ENCODE data around the gene PEX6. TPM values are rescaled to one million over a fixed set of nuclear protein-coding genes. Genes with fewer than 3 reads are reported as not detected.

The PEX6 gene
- total RNA-seq, 1 donor from 2014 or later, result 35.9 TPM

- Mint-ChIP-seq H3K36me3 (no peaks in the 10 kb centered on the region), H3K27ac (no peak overlapping the region), H3K9me3 (no peaks in the 10 kb centered on the region), H3K27me3 (peaks cover 24% of the 10 kb centered on the region), H3K4me1 (ENCODE audit: unreplicated experiment) (peaks cover 4% of the 10 kb centered on the region), H3K4me3 (no peak overlapping the region)
- DNase-seq (ENCODE audit: extremely low spot score, unreplicated experiment), result no peak
- no peak for TF ChIP-seq CTCF (conservative IDR thresholded peaks at IDR 0.05)
Measured at GRCh38 chr6:42963179-42963854, 15.7 kb downstream of the PEX6 start.

- DNase-seq (ENCODE audit: extremely low spot score, unreplicated experiment), result no peak
- no peaks in the 10 kb centered on the region for H3K9me3 Mint-ChIP-seq
- no peak overlapping the region for H3K27ac Mint-ChIP-seq
- H3K27me3 Mint-ChIP-seq, result peaks cover 24% of the 10 kb centered on the region
- peaks cover 4% of the 10 kb centered on the region for H3K4me1 Mint-ChIP-seq (ENCODE audit: unreplicated experiment)
- H3K4me3 Mint-ChIP-seq, result peak overlapping the region; percentile 16
- TF ChIP-seq CTCF (conservative IDR thresholded peaks at IDR 0.05), result no peak
- H3K36me3 Mint-ChIP-seq, result no peaks in the 10 kb centered on the region
Measured at GRCh38 chr6:42962502-42963178, 16.3 kb downstream of the PEX6 start.

- Mint-ChIP-seq H3K27ac (no peak overlapping the region), H3K4me3 (no peak overlapping the region), H3K9me3 (no peaks in the 10 kb centered on the region), H3K4me1 (ENCODE audit: unreplicated experiment) (peaks cover 4% of the 10 kb centered on the region), H3K36me3 (no peaks in the 10 kb centered on the region), H3K27me3 (peaks cover 24% of the 10 kb centered on the region)
- DNase-seq (ENCODE audit: extremely low spot score, unreplicated experiment), result no peak
- no peak for TF ChIP-seq CTCF (conservative IDR thresholded peaks at IDR 0.05)
Measured at GRCh38 chr6:42962096-42962495, 16.9 kb downstream of the PEX6 start.

- H3K36me3 Mint-ChIP-seq, result no peaks in the 10 kb centered on the region
- H3K9me3 Mint-ChIP-seq, result no peaks in the 10 kb centered on the region
- peak overlapping the region; percentile 58 for H3K4me3 Mint-ChIP-seq
- H3K4me1 Mint-ChIP-seq (ENCODE audit: unreplicated experiment), result peaks cover 4% of the 10 kb centered on the region
- H3K27me3 Mint-ChIP-seq, result peaks cover 24% of the 10 kb centered on the region
- H3K27ac Mint-ChIP-seq, result no peak overlapping the region
- no peak for TF ChIP-seq CTCF (conservative IDR thresholded peaks at IDR 0.05)
- no peak for DNase-seq (ENCODE audit: extremely low spot score, unreplicated experiment)
Measured at GRCh38 chr6:42961020-42961470, 17.9 kb downstream of the PEX6 start.

GRCh38 chr6:42960243-42961019, 18.6 kb downstream of the PEX6 start, which contains the start of gene GNMT:
Gene GNMT (plus strand): TSS chr6:42960754. CDS start chr6:42960768, 14 bp downstream.
- no peaks in the 10 kb centered on the region for H3K9me3 Mint-ChIP-seq
- peaks cover 24% of the 10 kb centered on the region for H3K27me3 Mint-ChIP-seq
- H3K27ac Mint-ChIP-seq, result no peak within 1 kb of the TSS
- no peaks in the 10 kb centered on the region for H3K36me3 Mint-ChIP-seq
- H3K4me1 Mint-ChIP-seq (ENCODE audit: unreplicated experiment), result peaks cover 4% of the 10 kb centered on the region
- peak within 1 kb of the TSS; percentile 87 for H3K4me3 Mint-ChIP-seq
- DNase-seq (ENCODE audit: extremely low spot score, unreplicated experiment), result no peak
- no peak for TF ChIP-seq CTCF (conservative IDR thresholded peaks at IDR 0.05)

Data from type B pancreatic cell (in vitro differentiated cells).